ENCODE data around the gene GRPEL1.

- no peak for TF ChIP-seq CTCF (conservative IDR thresholded peaks at IDR 0.05 in 1 of 2, IDR thresholded peaks at IDR 0.05 in 1 of 2; ENCODE audit: low read depth in 1 of 2, low read length in 2 of 2)
- no peak for TF ChIP-seq EZH2 (IDR thresholded peaks at IDR 0.05; ENCODE audit: low read length, missing control alignments)
Measured at GRCh38 chr4:7037425-7037824, 30.4 kb downstream of the GRPEL1 start.

Measured in fibroblast of lung (primary cell).